Measurements from ENCODE around the gene CCL17. TPM values are rescaled to one million over a fixed set of nuclear protein-coding genes. Genes with fewer than 3 reads are reported as not detected.

CCL17 gene
- total and polyA plus RNA-seq, 2 of the 4 experiments (the other 2 are of a cell fraction), result not detected

DNA sequence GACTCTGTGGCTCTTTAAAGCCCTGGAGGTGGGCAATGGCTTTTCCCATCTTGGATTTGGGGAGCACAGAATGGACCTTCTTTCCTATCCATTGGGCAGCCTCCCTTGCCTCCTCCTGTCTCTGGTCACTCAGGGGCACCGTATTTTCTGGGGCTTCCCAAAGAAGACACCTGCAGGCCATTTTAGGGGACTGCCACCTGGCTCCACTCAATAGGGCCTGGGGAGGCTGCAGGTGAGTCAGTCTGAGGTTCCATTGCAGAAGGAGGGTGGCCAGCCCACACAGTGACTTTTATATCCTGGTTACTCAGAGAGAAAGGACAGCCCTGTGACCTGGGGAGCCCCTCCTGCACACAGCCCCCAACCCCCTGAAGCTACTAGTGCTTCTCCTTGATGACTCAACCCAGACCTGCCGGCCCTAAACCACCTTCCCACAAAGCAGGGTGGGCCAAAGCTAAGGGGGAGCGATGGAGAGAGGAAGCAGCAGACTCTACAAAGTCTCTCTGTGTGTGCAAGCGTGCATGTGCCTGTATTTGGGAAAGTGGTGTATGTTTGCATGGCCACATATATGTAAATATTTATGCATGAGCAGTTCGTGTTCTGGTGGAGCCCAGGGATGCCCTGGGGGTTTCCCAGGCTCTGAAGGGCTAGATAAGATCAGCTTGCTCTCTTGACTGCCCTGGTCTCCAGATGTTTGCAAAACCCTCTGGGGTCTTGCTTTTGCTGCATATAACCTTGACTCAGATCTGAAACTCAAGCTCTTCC is 27.3 kb upstream of the CCL17 start:
- Histone ChIP-seq H3K9me3 (ENCODE audit: control insufficient read depth, insufficient read depth, low read length) (no peaks in the 10 kb centered on the region), H2AK5ac (ENCODE audit: low read depth, low read length) (no peak overlapping the region), H3K4me2 (ENCODE audit: low read depth, low read length) (peak overlapping the region; percentile 19), H2BK5ac (ENCODE audit: low read depth, low read length, poor library complexity, severe bottlenecking) (no peak overlapping the region), H3K79me1 (ENCODE audit: low read depth in 1 of 2, low read length in 2 of 2) (no peaks in the 10 kb centered on the region), H4K91ac (ENCODE audit: insufficient read depth, low read depth, low read length) (no peak overlapping the region), H2BK120ac (ENCODE audit: low read depth, low read length) (no peak overlapping the region), H3K18ac (ENCODE audit: low read depth, low read length) (no peak overlapping the region), H3K27me3 (ENCODE audit: control insufficient read depth, insufficient read depth, low read length) (peaks cover 24% of the 10 kb centered on the region), H3K9ac (ENCODE audit: low read depth, low read length) (no peak overlapping the region), H3K9me1 (ENCODE audit: insufficient read depth, low read length) (no peaks in the 10 kb centered on the region), H3K4me1 (ENCODE audit: control insufficient read depth, insufficient read depth, low read length) (peaks cover 7% of the 10 kb centered on the region; the same call in 1 of the 2 replicates), H2BK15ac (ENCODE audit: low read depth, low read length) (no peak overlapping the region), H3K4ac (ENCODE audit: low read depth, low read length) (no peak overlapping the region), H3K23ac (ENCODE audit: low read depth, low read length) (no peak overlapping the region), H2AFZ (replicated peaks; ENCODE audit: low read length, poor library complexity) (no peak overlapping the region), H4K8ac (ENCODE audit: low read depth in 2 of 2, low read length in 2 of 2) (no peak overlapping the region), H2AK9ac (replicated peaks; ENCODE audit: low read depth, low read length, poor library complexity) (no peak overlapping the region), H3K27ac (ENCODE audit: insufficient read depth, low read length) (no peak overlapping the region), H3K4me3 (ENCODE audit: insufficient read depth, low read depth, low read length) (no peak overlapping the region), H4K20me1 (ENCODE audit: insufficient read depth, low read length) (no peaks in the 10 kb centered on the region), H2BK20ac (ENCODE audit: low read depth, low read length) (no peak overlapping the region), H3K56ac (ENCODE audit: extremely low read depth, insufficient read depth, low read length) (no peak overlapping the region), H3K36me3 (ENCODE audit: control insufficient read depth, insufficient read depth, low read length) (no peaks in the 10 kb centered on the region), H4K5ac (ENCODE audit: low read depth, low read length) (no peak overlapping the region), H3K14ac (replicated peaks; ENCODE audit: low read depth, low read length) (no peak overlapping the region)
- ChIA-PET POLR2A (ENCODE audit: unreplicated experiment) (no interaction called here), CTCF (interaction anchor here (0.9 kb wide), 1 partner anchor 40 kb away, joined by 3 read pairs; no protein-coding TSS in a partner anchor)
- in situ Hi-C loops (cut with MboI; ENCODE audit: low sequenced_read_pairs), result no loop called here
- TF ChIP-seq BHLHE40 (IDR thresholded peaks at IDR 0.05; ENCODE audit: low read depth, low read length) (peak; percentile 47; the same call in 1 of the 2 replicates), SMC3 (IDR thresholded peaks at IDR 0.05; ENCODE audit: low read depth, low read length) (no peak)
- DNase-seq, result peak; percentile 85
- dilution Hi-C loops (cut with HindIII; ENCODE audit: low sequenced_read_pairs, unreplicated experiment), result no loop called here
- BruUV-seq (replicated peaks), result no TSS peak
- no CpG with 5 or more reads among the region's 5 CpGs for WGBS, 2 experiments (ENCODE audit: extremely low coverage in 2 of 2, insufficient read length in 1 of 2)
- peak; percentile 72 for ATAC-seq (ENCODE audit: low read depth)
- intact Hi-C loops (cut with micrococcal nuclease), result no loop called here

All from IMR-90 (cell line).